Loucy (cell line): ENCODE data around the gene NDUFAF2.

Experiments used
- EZH2phosphoT487 ChIP-seq: fragments of 200-600 bp; IDR thresholded peaks from 2 replicates; pipeline ENCODE4 v1.6.1; 2018; ENCODE audit warnings: antibody characterized with exemption, mild to moderate bottlenecking, moderate library complexity, borderline replicate concordance
- TF ChIP-seq, protein P1 (sequence below): fragments of 200-600 bp; sonication (generic); conservative IDR thresholded peaks from 2 replicates; pipeline ENCODE4 v1.5.1; 2014; ENCODE audit warnings: mild to moderate bottlenecking, antibody characterized with exemption, low read length

DNA sequence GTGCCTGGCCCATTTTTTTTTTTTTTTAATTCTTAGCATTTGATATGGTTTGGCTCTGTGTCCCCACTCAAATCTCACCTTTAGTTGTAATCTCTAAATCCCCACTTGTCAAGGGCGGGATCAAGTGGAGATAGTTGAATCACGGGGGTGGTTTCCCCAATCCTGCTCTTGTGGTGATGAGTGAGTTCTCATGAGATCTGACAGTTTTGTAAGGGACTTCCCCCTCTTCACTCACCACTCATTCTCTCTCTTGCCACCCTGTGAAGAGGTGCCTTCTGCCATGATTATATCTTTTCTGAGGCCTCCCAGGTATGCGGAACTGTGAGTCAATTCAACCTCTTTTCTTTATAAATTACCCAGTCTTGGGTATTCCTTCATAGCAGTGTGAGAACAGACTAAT, 27.2 kb downstream of the NDUFAF2 start:
- TF ChIP-seq, protein P1, sequence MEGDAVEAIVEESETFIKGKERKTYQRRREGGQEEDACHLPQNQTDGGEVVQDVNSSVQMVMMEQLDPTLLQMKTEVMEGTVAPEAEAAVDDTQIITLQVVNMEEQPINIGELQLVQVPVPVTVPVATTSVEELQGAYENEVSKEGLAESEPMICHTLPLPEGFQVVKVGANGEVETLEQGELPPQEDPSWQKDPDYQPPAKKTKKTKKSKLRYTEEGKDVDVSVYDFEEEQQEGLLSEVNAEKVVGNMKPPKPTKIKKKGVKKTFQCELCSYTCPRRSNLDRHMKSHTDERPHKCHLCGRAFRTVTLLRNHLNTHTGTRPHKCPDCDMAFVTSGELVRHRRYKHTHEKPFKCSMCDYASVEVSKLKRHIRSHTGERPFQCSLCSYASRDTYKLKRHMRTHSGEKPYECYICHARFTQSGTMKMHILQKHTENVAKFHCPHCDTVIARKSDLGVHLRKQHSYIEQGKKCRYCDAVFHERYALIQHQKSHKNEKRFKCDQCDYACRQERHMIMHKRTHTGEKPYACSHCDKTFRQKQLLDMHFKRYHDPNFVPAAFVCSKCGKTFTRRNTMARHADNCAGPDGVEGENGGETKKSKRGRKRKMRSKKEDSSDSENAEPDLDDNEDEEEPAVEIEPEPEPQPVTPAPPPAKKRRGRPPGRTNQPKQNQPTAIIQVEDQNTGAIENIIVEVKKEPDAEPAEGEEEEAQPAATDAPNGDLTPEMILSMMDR, result no peak
- no peak for TF ChIP-seq EZH2phosphoT487
